ENCODE results near the gene PPP2R2C.

PPP2R2C gene

DNA sequence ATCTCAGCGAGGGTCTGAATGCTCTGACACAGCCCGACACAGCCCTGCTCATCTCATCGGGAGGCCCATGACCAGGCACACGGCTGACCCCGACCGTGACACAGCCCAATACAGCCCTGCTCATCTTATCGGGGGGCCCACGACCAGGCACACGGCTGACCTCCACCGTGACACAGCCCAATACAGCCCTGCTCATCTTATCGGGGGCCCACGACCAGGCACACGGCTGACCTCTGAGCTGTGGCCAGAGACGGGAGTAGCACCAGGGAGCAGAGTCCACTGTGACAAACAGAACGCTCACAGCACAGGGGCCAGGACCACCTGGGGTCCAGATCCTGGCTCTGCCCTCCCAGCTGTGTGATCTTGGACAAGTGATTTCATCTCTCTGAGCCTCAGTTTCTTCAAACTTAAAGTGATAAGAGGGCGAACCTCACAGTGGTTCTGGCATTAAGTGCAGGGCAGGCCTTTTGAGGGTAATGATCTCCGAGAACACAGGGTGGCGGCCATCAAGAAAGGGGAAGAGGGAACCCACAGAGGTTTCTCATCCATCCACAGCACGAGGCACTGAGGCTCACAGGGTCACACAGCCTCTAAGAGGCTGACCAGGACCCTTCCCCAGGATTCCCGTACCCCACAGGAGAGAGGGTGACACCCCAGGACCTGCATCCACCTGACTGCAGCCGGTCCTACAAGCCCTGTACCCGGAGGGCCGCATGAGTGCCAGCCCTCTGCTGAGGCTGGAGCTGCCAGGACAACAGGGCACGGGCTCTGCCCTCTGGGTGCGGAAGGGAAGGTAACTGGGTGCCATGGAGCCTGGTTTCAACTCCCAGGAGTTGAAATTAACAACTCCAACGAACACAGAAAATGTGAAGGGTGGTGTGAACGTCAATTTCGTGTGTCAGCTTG is 142.7 kb downstream of the PPP2R2C start:
- DNase-seq (ENCODE audit: low read depth), result no peak

DNA sequence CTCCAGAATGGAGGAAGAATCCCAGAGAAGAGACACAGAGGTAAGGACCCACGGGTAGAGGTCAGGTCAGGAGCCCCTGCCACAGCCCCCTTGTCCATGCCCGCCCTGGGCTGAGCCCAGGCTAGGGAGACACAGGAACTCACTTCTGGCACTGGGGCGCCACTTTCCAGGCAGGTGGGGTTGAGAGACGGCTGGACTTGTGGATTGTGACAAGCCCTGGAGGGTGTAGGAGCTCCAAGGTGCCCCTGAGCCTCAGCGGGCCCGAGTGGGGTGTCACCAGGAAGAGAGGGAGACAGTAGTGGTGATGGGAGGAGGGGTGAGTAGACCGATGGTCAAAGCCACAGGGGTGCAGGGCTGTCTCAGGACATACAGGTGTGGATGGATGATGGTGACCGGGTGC is 143.9 kb downstream of the PPP2R2C start:
- no peak for DNase-seq (ENCODE audit: low read depth)

GRCh38 chr4:6327220-6327917 is 145.0 kb downstream of the PPP2R2C start:
- peak; percentile 57 for DNase-seq (ENCODE audit: low read depth)

DNA sequence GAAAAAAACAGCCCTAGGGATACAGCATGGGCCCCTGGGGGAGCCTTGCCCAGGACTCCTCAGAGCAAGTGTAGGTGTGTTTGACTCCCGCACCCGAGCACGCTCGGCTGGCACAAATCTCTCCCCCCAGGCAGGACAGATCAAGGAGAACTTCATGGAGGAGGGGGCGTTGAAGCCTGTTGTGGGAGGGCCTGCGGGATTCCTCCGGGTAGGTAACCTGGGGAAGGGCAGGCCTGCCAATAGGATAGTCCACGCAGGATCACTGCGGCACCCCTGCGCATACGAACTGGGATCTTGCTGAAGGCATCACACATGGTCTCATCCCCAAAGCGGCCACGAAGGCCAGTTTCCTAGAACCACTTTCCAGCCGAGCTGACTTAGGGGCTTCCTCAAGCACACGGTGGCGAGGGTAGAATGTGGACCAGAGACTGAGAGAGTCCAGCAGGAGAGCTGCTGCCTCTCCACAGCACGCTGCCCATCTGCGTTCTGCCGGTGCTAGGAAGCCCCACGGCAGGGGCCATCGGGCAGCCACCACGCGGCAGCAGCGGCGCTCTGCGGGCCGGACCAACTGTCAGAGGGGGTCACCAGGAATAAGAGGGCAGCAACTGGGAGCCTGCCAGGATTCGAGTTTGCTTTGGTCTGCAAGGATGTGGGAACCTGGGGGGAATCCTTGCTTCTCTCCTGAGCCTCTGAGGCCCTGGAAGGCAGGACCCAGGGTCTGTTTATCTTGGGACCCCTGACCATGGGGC is 145.9 kb downstream of the PPP2R2C start:
- DNase-seq (ENCODE audit: low read depth), result no peak

DNA sequence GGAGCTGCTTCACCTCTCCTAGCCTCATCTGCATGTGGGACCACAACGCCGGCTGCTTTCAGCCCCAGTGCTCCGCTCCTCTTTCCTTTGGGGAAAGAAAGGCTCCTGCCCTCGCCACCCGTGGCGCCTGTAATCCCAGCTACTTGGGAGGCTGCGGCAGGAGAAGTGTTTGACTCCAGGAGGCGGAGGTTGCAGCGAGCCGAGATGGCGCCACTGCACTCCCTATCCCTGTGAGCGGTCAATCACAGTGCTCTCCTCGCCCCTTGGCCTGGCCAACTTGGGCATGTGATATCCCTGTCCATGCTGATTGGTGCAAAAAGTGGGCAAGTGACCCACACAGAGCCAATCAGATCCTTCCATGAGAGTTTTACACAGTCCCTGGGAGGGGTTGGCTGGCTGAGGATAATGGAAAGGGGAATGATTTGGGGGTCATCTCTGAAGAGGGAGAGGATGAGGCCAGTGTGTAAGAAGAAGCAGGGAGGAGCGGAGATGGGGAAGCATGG is 146.6 kb downstream of the PPP2R2C start:
- DNase-seq (ENCODE audit: low read depth), result no peak

DNA sequence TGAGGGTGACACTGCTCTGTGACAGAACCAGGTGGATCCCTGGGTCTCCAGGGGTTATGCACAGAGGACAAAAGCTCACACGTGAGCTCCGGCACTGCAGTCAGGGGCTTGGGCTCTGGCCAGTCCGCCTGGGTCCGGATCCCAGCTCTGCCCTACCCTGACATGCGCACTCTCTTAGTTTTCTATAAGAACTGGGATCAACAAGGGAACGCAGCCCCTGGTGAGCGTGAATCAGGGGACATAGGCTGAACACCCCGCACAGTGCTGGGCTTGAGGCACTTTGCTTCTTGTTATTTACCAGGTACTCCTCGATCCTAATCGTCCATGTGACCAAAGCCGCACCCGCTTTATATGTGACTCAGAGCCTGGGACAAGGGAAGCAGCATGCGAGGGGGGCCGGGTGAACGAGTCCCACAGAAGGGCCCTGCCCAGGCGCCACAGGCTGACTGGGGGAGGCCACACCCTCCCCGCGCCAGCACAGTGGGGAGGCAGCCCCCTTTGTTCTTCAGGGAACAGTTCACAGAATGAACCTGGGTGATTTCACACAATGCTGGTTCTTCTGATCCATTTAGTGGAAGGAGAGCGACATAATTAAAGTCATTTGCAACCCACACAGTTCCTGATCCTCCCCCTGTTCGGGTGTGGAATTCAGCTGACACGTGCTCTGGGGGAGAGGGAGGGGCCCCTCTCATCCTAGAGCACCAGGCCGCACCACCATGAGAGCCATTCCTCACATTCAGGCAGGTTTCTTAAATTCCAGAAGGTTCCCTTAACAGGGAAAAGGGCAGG is 147.2 kb downstream of the PPP2R2C start:
- no peak for DNase-seq (ENCODE audit: low read depth)

GRCh38 chr4:6324461-6324998 is 147.9 kb downstream of the PPP2R2C start:
- no peak for DNase-seq (ENCODE audit: low read depth)

- DNase-seq (ENCODE audit: low read depth), result no peak
Measured at GRCh38 chr4:6322761-6323566, 149.4 kb downstream of the PPP2R2C start.

- no peak for DNase-seq (ENCODE audit: low read depth)
Measured at GRCh38 chr4:6322067-6322760, 150.2 kb downstream of the PPP2R2C start.

GRCh38 chr4:6321361-6321760 is 151.1 kb downstream of the PPP2R2C start:
- no peak for DNase-seq (ENCODE audit: low read depth)

GRCh38 chr4:6320663-6321062 is 151.8 kb downstream of the PPP2R2C start:
- DNase-seq (ENCODE audit: low read depth), result no peak

DNA sequence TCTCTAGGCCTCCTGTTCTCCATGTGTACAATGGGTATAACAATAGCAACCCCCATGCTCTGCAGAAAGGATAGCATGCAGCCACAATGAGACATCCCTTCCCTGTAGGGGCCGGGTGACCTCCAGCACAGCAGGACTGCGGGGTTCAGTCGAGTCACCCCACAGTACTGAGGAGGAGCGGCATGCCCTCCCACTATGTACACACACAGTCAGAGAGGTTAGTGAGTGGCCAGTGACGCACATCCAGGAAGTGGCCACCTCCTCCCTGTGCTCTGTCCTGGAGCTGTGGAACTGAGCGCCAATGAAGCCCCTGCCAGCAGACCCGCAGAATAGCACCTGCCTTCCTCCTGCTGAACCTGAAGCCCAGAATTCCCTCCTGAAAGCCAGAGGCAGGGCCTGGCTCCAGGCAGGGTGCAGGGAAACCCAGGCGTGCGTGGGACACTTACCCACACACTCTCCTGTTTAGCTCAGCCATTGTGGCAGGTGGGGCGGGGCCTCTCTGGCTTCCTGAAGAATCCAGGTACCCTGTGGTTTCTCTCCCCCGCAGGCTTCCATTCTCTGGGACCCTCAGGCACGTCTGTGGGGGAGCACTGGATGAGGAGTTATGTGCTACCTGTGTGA is 152.8 kb downstream of the PPP2R2C start:
- DNase-seq (ENCODE audit: low read depth), result no peak

DNA sequence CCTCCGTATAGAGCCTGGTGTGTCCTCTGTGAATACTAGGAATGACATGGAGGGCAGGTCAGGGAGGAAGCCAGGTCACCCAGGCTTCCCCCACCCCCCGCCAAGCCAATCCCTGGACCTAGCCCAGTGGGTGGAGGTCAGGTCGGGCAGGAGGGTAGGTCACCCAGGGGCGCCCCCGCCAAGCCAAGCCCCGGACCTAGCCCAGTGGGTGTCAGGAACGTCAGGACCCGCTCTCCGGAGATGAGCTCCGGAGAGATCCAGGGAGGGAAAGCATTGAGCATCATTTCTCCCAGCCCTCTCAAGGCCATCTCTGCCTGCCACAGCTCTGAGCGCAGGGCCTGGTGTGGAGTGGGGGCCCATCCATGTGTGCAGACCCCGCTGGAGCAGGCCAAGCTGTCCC is 154.2 kb downstream of the PPP2R2C start:
- DNase-seq (ENCODE audit: low read depth), result no peak

GRCh38 chr4:6316461-6317003 is 155.9 kb downstream of the PPP2R2C start:
- no peak for DNase-seq (ENCODE audit: low read depth)

- no peak for DNase-seq (ENCODE audit: low read depth)
Measured at GRCh38 chr4:6313216-6313615, 159.2 kb downstream of the PPP2R2C start.

- no peak for DNase-seq (ENCODE audit: low read depth)
Measured at GRCh38 chr4:6309777-6310176, 162.6 kb downstream of the PPP2R2C start.

GRCh38 chr4:6308899-6309643 is 163.3 kb downstream of the PPP2R2C start:
- DNase-seq (ENCODE audit: low read depth), result no peak

DNA sequence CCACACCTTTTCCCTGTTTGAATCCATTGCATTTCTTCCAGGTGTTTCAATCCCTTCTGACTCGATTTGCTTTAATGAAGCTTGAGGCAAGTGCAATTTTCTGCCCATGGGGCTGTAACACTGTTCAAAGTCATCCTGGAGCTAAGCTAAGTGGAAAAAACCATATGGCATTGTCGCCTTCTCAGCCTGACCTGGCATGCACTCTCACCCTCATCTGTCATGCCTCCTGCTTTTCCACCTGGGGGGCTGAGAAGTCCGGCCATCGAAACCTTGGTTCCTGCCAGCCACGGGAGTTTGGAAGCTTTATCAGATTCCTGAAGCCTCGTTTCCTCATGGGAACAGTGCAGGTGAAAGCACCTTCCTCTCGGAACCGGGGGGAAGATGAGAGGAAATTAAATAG is 164.5 kb downstream of the PPP2R2C start:
- no peak for DNase-seq (ENCODE audit: low read depth)
